HL-60 (cell line): ENCODE measurements around the gene PRODH.

Experiments
- DNase-seq, 2 experiments: peaks; one replicate each; pipeline ENCODE4 v3.0.0-alpha.2; 2010 to 2020; ENCODE audit warnings: low read depth in 1 of 2, low spot score in 1 of 2
- H3K27ac ChIP-seq: fragments of 250-450 bp; sonication (Bioruptor Pico); replicated peaks from 2 replicates; pipeline ENCODE4 v1.5.1; 2020; ENCODE audit warnings: mild to moderate bottlenecking, moderate library complexity
- H3K27me3 ChIP-seq: fragments of 250-450 bp; sonication (Bioruptor Pico); 2 replicates; pipeline ENCODE4 v1.5.1; 2021; ENCODE audit warnings: mild to moderate bottlenecking, moderate library complexity; ENCODE audit not compliant: insufficient read depth, poor library complexity, severe bottlenecking
- H3K4me3 ChIP-seq: replicated peaks from 2 replicates; pipeline ENCODE4 v1.5.1; 2011; ENCODE audit warnings: mild to moderate bottlenecking, control low read depth, low read length; ENCODE audit not compliant: insufficient read depth
- GABPA ChIP-seq: IDR thresholded peaks from 2 replicates; pipeline ENCODE4 v1.6.1; 2012; ENCODE audit warnings: low read depth
- POLR2AphosphoS5 ChIP-seq: IDR thresholded peaks from 2 replicates; pipeline ENCODE4 v1.6.1; 2012; ENCODE audit warnings: low read depth
- REST ChIP-seq: IDR thresholded peaks from 2 replicates; pipeline ENCODE4 v1.6.1; 2012; ENCODE audit warnings: low read depth; ENCODE audit not compliant: insufficient replicate concordance
- SPI1 ChIP-seq: IDR thresholded peaks from 2 replicates; pipeline ENCODE4 v1.6.1; 2012; ENCODE audit warnings: low read depth, mild to moderate bottlenecking, borderline replicate concordance
- long read RNA-seq: library from polyadenylated mRNA; unstranded; transcript quantifications from one replicate; pipeline ENCODE4 v2.0.0, GENCODE V29; 2020
- TF ChIP-seq, protein P1 (sequence below): IDR thresholded peaks from one replicate; pipeline ENCODE4 v1.5.1; 2011; ENCODE audit warnings: low read length, control low read depth, inconsistent platforms; ENCODE audit not compliant: insufficient read depth

Gene PRODH, protein sequence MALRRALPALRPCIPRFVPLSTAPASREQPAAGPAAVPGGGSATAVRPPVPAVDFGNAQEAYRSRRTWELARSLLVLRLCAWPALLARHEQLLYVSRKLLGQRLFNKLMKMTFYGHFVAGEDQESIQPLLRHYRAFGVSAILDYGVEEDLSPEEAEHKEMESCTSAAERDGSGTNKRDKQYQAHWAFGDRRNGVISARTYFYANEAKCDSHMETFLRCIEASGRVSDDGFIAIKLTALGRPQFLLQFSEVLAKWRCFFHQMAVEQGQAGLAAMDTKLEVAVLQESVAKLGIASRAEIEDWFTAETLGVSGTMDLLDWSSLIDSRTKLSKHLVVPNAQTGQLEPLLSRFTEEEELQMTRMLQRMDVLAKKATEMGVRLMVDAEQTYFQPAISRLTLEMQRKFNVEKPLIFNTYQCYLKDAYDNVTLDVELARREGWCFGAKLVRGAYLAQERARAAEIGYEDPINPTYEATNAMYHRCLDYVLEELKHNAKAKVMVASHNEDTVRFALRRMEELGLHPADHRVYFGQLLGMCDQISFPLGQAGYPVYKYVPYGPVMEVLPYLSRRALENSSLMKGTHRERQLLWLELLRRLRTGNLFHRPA
- long read RNA-seq, result 0 reads

- Histone ChIP-seq H3K27ac (no peak within 1 kb of the TSS), H3K4me3 (no peak within 1 kb of the TSS), H3K27me3 (no peaks in the 10 kb centered on the region)
- no peak for TF ChIP-seq REST
- TF ChIP-seq, protein P1, sequence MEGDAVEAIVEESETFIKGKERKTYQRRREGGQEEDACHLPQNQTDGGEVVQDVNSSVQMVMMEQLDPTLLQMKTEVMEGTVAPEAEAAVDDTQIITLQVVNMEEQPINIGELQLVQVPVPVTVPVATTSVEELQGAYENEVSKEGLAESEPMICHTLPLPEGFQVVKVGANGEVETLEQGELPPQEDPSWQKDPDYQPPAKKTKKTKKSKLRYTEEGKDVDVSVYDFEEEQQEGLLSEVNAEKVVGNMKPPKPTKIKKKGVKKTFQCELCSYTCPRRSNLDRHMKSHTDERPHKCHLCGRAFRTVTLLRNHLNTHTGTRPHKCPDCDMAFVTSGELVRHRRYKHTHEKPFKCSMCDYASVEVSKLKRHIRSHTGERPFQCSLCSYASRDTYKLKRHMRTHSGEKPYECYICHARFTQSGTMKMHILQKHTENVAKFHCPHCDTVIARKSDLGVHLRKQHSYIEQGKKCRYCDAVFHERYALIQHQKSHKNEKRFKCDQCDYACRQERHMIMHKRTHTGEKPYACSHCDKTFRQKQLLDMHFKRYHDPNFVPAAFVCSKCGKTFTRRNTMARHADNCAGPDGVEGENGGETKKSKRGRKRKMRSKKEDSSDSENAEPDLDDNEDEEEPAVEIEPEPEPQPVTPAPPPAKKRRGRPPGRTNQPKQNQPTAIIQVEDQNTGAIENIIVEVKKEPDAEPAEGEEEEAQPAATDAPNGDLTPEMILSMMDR, result no peak
- TF ChIP-seq GABPA, result no peak
- no peak for TF ChIP-seq POLR2AphosphoS5
- TF ChIP-seq SPI1, result no peak
- DNase-seq, result no peak
These were observed at the start of gene PRODH for GRCh38 chr22:18935889-18936529. TSS of gene PRODH (minus strand) at chr22:18936293. CDS start at chr22:18936287, 6 bp downstream.

GRCh38 chr22:18985780-18986179, 49.7 kb upstream of the PRODH start:
- no peak for TF ChIP-seq GABPA
- no peak for TF ChIP-seq REST
- TF ChIP-seq, protein P1, result no peak
- no peak for TF ChIP-seq SPI1
- DNase-seq, result no peak
- peaks cover 3% of the 10 kb centered on the region for H3K27me3 ChIP-seq
- H3K4me3 ChIP-seq, result no peak overlapping the region
- no peak overlapping the region for H3K27ac ChIP-seq

GRCh38 chr22:18984564-18984963, 48.5 kb upstream of the PRODH start:
- no peak for DNase-seq
- TF ChIP-seq, protein P1, result no peak
- TF ChIP-seq SPI1, result no peak
- TF ChIP-seq GABPA, result no peak
- no peak for TF ChIP-seq POLR2AphosphoS5
- no peak for TF ChIP-seq REST
- Histone ChIP-seq H3K4me3 (no peak overlapping the region), H3K27me3 (peaks cover 3% of the 10 kb centered on the region), H3K27ac (no peak overlapping the region)
